Activated CD4-positive, alpha-beta T cell treated with anti-CD3 and anti-CD28 coated beads, Interleukin-2, amount 50 U/mL, for 48 hours (primary cell): ENCODE measurements around the gene ENPEP.
"Not testable (repeated sequence)": the region's sequence is repeated elsewhere in the genome, so short reads cannot be mapped to it uniquely, and the experiment has no call there.

Source experiments
- DNase-seq, 2 experiments: peaks; one replicate each; pipeline ENCODE4 v3.0.0-alpha.2; 2020

The ENPEP gene, protein sequence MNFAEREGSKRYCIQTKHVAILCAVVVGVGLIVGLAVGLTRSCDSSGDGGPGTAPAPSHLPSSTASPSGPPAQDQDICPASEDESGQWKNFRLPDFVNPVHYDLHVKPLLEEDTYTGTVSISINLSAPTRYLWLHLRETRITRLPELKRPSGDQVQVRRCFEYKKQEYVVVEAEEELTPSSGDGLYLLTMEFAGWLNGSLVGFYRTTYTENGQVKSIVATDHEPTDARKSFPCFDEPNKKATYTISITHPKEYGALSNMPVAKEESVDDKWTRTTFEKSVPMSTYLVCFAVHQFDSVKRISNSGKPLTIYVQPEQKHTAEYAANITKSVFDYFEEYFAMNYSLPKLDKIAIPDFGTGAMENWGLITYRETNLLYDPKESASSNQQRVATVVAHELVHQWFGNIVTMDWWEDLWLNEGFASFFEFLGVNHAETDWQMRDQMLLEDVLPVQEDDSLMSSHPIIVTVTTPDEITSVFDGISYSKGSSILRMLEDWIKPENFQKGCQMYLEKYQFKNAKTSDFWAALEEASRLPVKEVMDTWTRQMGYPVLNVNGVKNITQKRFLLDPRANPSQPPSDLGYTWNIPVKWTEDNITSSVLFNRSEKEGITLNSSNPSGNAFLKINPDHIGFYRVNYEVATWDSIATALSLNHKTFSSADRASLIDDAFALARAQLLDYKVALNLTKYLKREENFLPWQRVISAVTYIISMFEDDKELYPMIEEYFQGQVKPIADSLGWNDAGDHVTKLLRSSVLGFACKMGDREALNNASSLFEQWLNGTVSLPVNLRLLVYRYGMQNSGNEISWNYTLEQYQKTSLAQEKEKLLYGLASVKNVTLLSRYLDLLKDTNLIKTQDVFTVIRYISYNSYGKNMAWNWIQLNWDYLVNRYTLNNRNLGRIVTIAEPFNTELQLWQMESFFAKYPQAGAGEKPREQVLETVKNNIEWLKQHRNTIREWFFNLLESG

DNA sequence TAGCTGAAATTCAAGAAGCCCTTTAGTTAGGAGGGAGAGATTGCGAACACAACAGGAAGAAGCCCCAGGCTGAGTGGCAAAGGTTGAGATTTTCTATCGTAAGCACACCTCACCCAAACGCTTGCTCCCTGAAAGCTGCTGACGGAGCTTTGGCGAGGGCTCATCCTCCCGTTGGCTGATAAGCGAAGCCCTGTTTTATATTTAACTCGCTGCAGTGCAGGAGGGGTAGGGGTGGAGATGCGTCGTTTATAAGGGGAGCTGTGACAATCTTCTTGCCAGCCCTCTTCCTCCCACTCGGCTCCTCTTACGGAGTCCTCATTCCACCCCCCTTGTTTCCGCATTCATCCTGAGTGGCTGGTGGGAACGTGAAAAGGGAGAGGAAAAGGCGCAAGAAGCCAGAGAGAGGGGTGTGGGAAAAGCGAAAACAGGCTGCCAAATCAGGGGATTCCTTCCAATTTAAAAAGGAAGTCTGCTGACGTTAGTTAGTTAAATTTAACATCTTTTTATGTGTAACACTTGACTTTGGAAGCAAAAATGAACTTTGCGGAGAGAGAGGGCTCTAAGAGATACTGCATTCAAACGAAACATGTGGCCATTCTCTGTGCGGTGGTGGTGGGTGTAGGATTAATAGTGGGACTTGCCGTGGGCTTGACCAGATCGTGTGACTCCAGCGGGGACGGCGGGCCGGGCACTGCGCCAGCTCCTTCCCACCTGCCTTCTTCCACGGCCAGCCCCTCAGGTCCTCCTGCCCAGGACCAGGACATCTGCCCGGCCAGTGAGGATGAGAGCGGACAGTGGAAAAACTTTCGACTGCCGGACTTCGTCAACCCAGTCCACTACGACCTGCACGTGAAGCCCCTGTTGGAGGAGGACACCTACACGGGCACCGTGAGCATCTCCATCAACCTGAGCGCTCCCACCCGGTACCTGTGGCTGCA lies at the start of gene ENPEP:
TSS of gene ENPEP (plus strand) at position 275 of the 938 bp plus-strand sequence. CDS start at position 535, 260 bp downstream.
- DNase-seq: no peak

DNA sequence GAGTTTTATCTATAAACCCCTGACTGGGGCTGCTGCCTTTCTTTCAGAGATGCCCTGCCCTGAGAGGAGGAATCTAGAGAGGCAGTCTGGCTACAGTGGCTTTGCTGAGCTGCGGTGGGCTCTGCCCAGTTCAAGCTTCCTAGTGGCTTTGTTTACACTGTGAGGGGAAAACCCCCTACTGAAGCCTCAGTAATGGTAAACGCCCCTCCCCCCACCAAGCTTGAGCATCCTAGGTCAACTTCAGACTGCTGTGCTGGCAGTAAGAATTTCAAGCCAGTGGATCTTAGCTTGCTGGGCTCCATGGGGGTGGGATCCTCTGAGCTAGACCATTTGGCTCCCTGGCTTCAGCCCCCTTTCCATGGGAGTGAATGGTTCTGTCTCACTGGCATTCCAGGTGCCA lies 44.1 kb upstream of the ENPEP start:
- DNase-seq: not testable (repeated sequence)

DNA sequence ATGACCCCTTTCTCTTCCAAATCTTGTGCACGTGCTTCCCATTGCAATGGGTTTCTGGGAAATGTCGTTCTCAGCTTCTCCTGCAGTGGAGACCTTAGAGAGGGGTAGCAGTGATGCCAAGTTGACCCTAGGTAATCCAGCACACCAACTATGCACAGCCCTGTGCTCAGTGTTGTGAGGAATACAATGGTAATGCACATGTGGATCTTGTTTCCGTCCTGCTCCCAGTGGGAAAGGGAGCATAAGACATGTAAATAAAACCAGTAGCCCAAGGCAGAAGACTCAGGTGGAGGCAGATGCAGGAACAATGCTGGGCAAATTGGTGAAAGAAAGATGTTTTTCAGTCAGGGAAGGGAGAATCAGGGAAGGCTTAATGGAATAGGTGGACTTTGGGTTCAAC lies 38.7 kb upstream of the ENPEP start:
- DNase-seq: not testable (repeated sequence)

GRCh38 chr4:110439209-110439608 lies 36.7 kb upstream of the ENPEP start:
- DNase-seq: not testable (repeated sequence)

- DNase-seq: no peak
Measured at GRCh38 chr4:110442309-110442708, 33.6 kb upstream of the ENPEP start.

GRCh38 chr4:110442788-110443187 lies 33.2 kb upstream of the ENPEP start:
- DNase-seq: no peak

DNA sequence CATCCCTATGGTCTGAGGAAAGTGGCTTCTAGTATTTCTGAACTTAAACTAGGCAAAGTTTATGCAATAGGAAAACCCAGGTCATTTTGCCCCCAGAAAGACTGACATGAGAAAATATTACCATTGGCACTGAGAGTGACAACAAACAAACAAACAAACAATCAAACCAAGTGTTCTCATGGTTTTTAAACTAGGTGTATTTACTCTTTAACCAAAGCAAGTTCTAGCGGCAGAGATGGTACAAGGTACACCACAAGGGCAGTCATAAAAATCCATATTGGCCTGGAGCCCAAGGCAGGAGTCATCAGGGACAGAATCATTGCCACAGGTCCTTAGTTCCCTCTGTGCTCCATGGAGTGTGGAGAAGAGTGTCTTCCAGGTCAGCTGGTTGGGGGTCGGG lies 26.0 kb upstream of the ENPEP start:
- no peak for DNase-seq

GRCh38 chr4:110452546-110452945 lies 23.4 kb upstream of the ENPEP start:
- DNase-seq: no peak

GRCh38 chr4:110454441-110454840 lies 21.5 kb upstream of the ENPEP start:
- no peak for DNase-seq

DNA sequence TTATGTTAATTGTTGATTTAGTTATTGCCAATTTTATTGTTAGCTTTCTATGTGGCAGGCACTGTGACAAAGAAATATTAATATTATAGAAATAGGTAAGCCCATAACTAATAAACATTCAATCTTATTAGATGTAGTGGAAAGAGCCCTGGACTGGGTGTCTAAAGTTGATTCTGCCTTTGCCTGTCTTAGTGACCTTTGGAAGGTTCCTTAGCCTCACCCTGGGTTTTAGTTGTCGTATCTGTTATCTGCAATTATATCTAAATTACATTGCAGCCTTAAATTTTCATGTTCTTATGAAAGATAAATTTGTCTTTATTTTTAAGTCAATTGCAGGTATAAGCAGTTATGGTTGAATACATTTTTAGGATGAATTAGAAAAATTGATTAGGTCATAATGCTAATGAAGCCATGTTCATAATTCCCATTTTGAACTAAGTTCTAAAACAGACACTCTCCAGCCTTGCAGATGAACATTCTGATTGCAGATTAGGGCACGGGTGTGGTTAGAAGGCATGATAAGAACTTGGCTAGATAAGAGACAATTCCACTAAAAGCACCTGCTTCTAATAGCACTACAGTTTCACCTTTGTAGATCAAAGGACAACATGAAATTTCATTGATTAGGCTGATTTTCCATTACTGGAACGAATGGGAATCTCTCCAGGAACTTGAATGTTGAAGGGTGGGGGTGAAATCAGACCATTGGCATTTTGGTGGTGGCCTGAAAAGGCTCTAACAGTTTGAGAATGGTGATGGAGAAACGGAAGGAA lies 17.3 kb upstream of the ENPEP start:
- no peak for DNase-seq

DNA sequence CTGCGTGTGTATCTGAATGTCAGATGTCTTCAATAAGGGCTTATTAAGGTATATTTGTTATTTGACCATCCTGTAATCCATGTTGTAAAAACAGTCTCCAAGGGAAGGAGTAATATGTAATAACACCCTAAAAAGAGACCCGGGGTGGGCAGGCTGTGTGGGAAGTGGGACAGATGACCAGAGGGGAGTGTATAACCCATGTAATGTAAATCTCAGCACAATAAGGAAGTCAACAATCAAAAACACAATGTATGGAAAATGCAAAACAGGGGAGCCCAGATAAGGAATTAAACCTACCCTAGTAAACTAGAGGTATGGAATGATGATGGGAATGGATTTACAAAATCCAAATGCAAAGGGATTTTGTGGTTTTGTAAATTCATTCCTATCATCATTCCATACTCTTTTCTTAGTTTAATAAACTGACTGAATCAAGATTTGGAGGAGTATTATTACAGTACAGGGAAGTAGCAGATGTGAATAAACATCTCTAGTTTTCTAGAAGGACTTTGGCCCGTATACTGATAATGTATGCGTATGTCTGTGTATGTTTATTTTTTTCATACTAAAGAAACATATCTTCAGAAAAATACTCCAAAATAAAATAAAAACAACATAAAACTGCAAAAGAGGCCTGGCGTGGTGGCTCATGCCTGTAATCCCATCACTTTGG lies 15.7 kb upstream of the ENPEP start:
- DNase-seq: no peak

GRCh38 chr4:110467400-110467799 lies 8.6 kb upstream of the ENPEP start:
- no peak for DNase-seq

- no peak for DNase-seq
Measured at GRCh38 chr4:110472583-110473329, 3.2 kb upstream of the ENPEP start.

DNA sequence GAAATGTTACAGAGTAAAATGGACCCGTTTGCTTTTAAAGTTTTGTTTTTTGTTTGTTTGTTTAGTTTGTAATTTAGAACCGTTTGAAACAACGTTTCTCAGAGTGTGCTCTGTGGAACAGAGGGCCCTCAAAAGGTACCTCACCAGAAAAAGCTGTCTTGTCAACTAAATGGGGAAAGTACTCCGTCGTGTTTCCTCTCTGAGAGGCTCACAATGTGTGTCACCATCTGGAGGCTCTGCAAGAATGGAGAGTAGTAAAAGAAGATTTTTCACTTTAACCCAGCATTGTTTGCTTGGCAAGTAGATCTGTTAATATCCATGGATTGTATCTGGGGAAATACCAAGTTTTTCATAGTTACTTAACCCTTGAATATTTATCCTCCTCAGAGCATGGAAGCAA lies 1.5 kb upstream of the ENPEP start:
- DNase-seq: no peak

GRCh38 chr4:110475080-110475479 lies 875 bp upstream of the ENPEP start:
- DNase-seq: not testable (repeated sequence)

DNA sequence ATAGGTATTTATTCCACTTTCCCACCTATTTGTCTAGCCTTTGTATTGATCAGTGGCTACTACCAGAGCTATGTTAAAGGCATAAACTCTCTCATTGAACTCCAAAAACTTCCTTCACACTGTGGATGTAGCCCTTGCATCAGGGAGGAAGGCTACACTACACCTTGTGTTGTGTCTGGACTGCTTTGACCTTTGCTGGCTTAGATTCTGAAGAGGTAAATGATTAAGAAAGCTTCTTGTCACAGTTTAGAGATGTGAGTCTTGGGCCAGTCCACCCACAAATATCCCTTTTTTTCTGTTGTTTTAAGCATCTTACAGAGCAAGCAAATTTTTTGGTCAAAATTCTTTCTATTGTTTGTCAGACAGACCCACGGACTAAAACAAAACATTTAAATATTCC lies 1.9 kb downstream of the ENPEP start:
- no peak for DNase-seq

GRCh38 chr4:110480031-110480549 lies 4.1 kb downstream of the ENPEP start:
- DNase-seq: no peak

- DNase-seq: no peak
Measured at GRCh38 chr4:110480746-110481271, 4.9 kb downstream of the ENPEP start.

- no peak for DNase-seq
Measured at GRCh38 chr4:110483516-110483915, 7.6 kb downstream of the ENPEP start.

DNA sequence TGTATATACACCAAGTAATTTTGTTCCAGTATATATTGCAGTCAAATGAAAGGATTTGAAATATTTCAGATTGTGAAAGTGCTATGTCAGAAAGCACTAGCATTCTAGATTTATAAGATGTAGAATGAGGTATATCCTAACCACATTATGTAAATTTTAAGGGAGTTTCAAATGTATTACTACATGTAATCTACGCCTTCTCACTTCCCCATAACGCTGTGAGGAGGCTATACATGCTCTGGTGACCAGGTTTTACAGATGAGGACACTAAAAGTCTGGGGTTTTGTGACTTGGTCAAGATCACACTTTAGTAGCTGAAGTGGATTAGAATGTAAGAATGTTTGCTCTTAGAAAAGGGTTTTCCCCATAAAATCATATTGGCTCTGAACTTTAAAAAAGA lies 8.1 kb downstream of the ENPEP start:
- no peak for DNase-seq
